ENCODE results near the gene URM1. TPM values are rescaled to one million over a fixed set of nuclear protein-coding genes. Genes with fewer than 3 reads are reported as not detected.

The URM1 gene
- polyA plus RNA-seq, 2 of the 4 experiments (the other 2 are of a cell fraction): 43.6 to 50.6 TPM

DNA sequence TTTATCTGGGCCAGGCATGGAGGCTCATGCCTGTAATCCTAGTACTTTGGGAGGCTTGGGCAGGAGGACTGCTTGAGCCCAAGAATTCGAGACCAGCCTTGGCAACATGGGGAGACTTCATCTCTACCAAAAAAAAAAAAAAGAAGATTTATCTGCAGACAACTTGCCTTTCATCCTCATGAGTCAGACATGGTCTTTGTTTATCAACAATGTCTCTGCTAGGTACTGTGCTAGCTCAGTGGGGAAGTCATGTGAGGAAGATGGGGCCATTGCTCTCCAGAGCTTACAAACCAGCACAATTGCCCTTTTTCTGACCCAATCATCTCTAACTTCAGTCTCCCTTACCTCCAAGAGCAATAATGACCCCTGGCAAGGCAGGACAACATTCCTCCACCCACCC, 1.6 kb downstream of the URM1 start:
- ChIA-PET POLR2A (no interaction called here), CTCF (interaction anchor here (0.8 to 5.0 kb wide), 4 partner anchors 11 to 77 kb away, joined by 3 to 39 read pairs (median 16); partner anchors contain the start of gene CERCAM)
- no peak for FAIRE-seq
- no peak for ATAC-seq
- DNase-seq (ENCODE audit: low read depth in 1 of 2, low spot score in 1 of 2): no peak
- TF ChIP-seq RFX5 (IDR thresholded peaks at IDR 0.05): no peak
- no peak for TF ChIP-seq CHD4 (IDR thresholded peaks at IDR 0.05; ENCODE audit: borderline replicate concordance)
- TF ChIP-seq TP53 (CRISPR knock-in tag; IDR thresholded peaks at IDR 0.05): no peak
- no peak for TF ChIP-seq HOXB5 (CRISPR knock-in tag; IDR thresholded peaks at IDR 0.05)
- no peak for TF ChIP-seq KDM1A (IDR thresholded peaks at IDR 0.05; ENCODE audit: low read depth)
- TF ChIP-seq JUN (IDR thresholded peaks at IDR 0.05): no peak
- TF ChIP-seq, protein P1, sequence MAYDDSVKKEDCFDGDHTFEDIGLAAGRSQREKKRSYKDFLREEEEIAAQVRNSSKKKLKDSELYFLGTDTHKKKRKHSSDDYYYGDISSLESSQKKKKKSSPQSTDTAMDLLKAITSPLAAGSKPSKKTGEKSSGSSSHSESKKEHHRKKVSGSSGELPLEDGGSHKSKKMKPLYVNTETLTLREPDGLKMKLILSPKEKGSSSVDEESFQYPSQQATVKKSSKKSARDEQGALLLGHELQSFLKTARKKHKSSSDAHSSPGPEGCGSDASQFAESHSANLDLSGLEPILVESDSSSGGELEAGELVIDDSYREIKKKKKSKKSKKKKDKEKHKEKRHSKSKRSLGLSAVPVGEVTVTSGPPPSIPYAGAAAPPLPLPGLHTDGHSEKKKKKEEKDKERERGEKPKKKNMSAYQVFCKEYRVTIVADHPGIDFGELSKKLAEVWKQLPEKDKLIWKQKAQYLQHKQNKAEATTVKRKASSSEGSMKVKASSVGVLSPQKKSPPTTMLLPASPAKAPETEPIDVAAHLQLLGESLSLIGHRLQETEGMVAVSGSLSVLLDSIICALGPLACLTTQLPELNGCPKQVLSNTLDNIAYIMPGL (CRISPR knock-in tag; IDR thresholded peaks at IDR 0.05; ENCODE audit: borderline replicate concordance): no peak
- no peak for TF ChIP-seq RARB (CRISPR knock-in tag; IDR thresholded peaks at IDR 0.05)
- TF ChIP-seq PBX3 (IDR thresholded peaks at IDR 0.05): no peak
- TF ChIP-seq NFE2L2 (conservative IDR thresholded peaks at IDR 0.05; ENCODE audit: low read length): no peak
- no peak for TF ChIP-seq MAFK (IDR thresholded peaks at IDR 0.05; ENCODE audit: partially characterized antibody)
- TF ChIP-seq NPAS2 (CRISPR knock-in tag; IDR thresholded peaks at IDR 0.05; ENCODE audit: borderline replicate concordance): no peak
- no peak for TF ChIP-seq CEBPB (IDR thresholded peaks at IDR 0.05)
- no peak for TF ChIP-seq CHD2 (IDR thresholded peaks at IDR 0.05; ENCODE audit: low read length, partially characterized antibody)
- no peak for TF ChIP-seq FOSB (CRISPR knock-in tag; IDR thresholded peaks at IDR 0.05)
- TF ChIP-seq GATA3 (IDR thresholded peaks at IDR 0.05; ENCODE audit: borderline replicate concordance): no peak
- no peak for TF ChIP-seq RAD21 (conservative IDR thresholded peaks at IDR 0.05 in 1 of 2, IDR thresholded peaks at IDR 0.05 in 1 of 2)
- H3K4me1 ChIP-seq: peaks cover 19% of the 10 kb centered on the region; the same call in 2 of the 3 replicates
- WGBS (ENCODE audit: missing lambda C conversion rate): 76% methylated on average over 1 of the region's 1 CpG
- no peak overlapping the region for H3K4me3 ChIP-seq
- peak overlapping the region; percentile 96 for H3K4me2 ChIP-seq
- no peaks in the 10 kb centered on the region for H3K9me3 ChIP-seq
- H3K27ac ChIP-seq: no peak overlapping the region; a peak in 1 of 6 replicates

GRCh38 chr9:128374221-128374675, 3.1 kb downstream of the URM1 start:
- no peak overlapping the region for H3K4me2 ChIP-seq
- DNase-seq (ENCODE audit: low read depth in 1 of 2, low spot score in 1 of 2) (no peak), FAIRE-seq (no peak), ATAC-seq (no peak)
- no peaks in the 10 kb centered on the region for H3K9me3 ChIP-seq
- TF ChIP-seq ESRRA (IDR thresholded peaks at IDR 0.05; ENCODE audit: borderline replicate concordance, low read length): no peak
- TF ChIP-seq RARB (CRISPR knock-in tag; IDR thresholded peaks at IDR 0.05): no peak
- TF ChIP-seq RCOR1 (IDR thresholded peaks at IDR 0.05; ENCODE audit: low read depth, low read length): no peak
- no peak for TF ChIP-seq NR3C1 (IDR thresholded peaks at IDR 0.05)
- TF ChIP-seq SREBF2 (IDR thresholded peaks at IDR 0.05): no peak
- TF ChIP-seq SMC3 (IDR thresholded peaks at IDR 0.05): no peak
- TF ChIP-seq FOXS1 (CRISPR knock-in tag; IDR thresholded peaks at IDR 0.05): no peak
- no peak for TF ChIP-seq HDAC2 (IDR thresholded peaks at IDR 0.05)
- no peak overlapping the region for H3K4me3 ChIP-seq
- WGBS (ENCODE audit: missing lambda C conversion rate): 88% methylated on average over 9 of the region's 9 CpGs
- CTCF ChIA-PET: interaction anchor here (0.6 to 5.0 kb wide), 3 partner anchors 12 to 1053 kb away, joined by 3 to 39 read pairs (median 3); no protein-coding TSS in a partner anchor
- POLR2A ChIA-PET: no interaction called here
- peaks cover 19% of the 10 kb centered on the region; the same call in 2 of the 3 replicates for H3K4me1 ChIP-seq
- no peak overlapping the region for H3K27ac ChIP-seq

GRCh38 chr9:128375865-128376264, 4.7 kb downstream of the URM1 start:
- 83% methylated on average over 5 of the region's 5 CpGs for WGBS (ENCODE audit: missing lambda C conversion rate)
- ChIA-PET POLR2A (no interaction called here), CTCF (interaction anchor here (0.6 to 3.6 kb wide), 5 partner anchors 14 to 80 kb away, joined by 3 to 19 read pairs (median 5); no protein-coding TSS in a partner anchor)
- H3K4me1 ChIP-seq: peaks cover 14% of the 10 kb centered on the region; the same call in 2 of the 3 replicates
- no peak overlapping the region for H3K4me2 ChIP-seq
- ATAC-seq (no peak), FAIRE-seq (no peak), DNase-seq (ENCODE audit: low read depth in 1 of 2, low spot score in 1 of 2) (no peak)
- no peak overlapping the region for H3K27ac ChIP-seq
- no peaks in the 10 kb centered on the region for H3K9me3 ChIP-seq
- TF ChIP-seq CHD2 (IDR thresholded peaks at IDR 0.05; ENCODE audit: low read length, partially characterized antibody): no peak
- peak; percentile 36 for TF ChIP-seq MAFK (IDR thresholded peaks at IDR 0.05; ENCODE audit: partially characterized antibody)
- TF ChIP-seq HDAC2 (IDR thresholded peaks at IDR 0.05): no peak
- no peak overlapping the region for H3K4me3 ChIP-seq

Data from A549 (cell line).